ENCODE measurements around the gene SLCO4A1. TPM values are rescaled to one million over a fixed set of nuclear protein-coding genes. Genes with fewer than 3 reads are reported as not detected.

Gene SLCO4A1
- total and polyA plus RNA-seq, 2 of the 4 experiments (the other 2 are of a cell fraction), result 0.72 to 1.1 TPM

DNA sequence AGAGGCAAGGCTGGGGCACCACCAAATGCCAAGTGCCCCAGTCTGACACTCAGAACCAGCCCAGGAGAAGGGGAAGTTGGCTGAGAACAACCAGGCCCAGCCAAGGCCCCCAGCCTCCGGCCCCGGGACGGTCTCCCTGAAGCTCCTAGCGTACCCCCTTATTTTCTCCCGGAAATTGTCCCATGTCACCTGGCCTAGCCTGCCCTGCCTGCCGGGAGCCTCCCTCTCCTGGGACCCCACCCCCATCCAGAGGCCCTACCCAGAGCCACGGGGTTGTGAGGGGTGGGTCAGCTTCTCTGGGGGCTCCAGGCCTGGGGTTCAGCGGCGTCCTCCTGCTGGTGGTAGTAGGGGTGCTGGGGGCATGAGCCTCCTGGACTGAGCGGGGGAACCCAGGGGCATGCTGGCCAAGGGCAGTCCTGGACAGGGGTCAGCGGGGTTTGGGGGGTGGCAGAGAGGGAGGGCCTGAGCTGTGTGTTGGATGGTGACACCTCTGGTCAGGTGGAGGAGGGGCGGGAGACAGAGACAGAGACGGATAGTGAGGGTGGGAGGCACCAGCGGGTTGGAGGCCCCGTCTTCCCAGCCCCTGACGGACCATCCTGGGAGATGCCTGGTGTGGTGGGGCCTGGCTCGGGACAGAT, 7.9 kb upstream of the SLCO4A1 start:
- POLR2A ChIA-PET (ENCODE audit: unreplicated experiment), result no interaction called here
- no peak overlapping the region for H2BK5ac ChIP-seq (ENCODE audit: low read depth, low read length, poor library complexity, severe bottlenecking)
- no peaks in the 10 kb centered on the region for H3K9me1 ChIP-seq (ENCODE audit: insufficient read depth, low read length)
- DNase-seq (no peak), ATAC-seq (ENCODE audit: low read depth) (no peak)
- no peak overlapping the region for H2AK5ac ChIP-seq (ENCODE audit: low read depth, low read length)
- H4K8ac ChIP-seq (ENCODE audit: low read depth in 2 of 2, low read length in 2 of 2), result no peak overlapping the region
- no peak overlapping the region for H3K4me2 ChIP-seq (ENCODE audit: low read depth, low read length)
- no TSS peak for BruUV-seq (replicated peaks)
- H4K5ac ChIP-seq (ENCODE audit: low read depth, low read length), result no peak overlapping the region
- H3K79me1 ChIP-seq (ENCODE audit: low read depth in 1 of 2, low read length in 2 of 2), result no peaks in the 10 kb centered on the region
- intact Hi-C loops (cut with micrococcal nuclease) (no loop called here), in situ Hi-C loops (cut with MboI; ENCODE audit: low sequenced_read_pairs) (no loop called here), dilution Hi-C loops (cut with HindIII; ENCODE audit: low sequenced_read_pairs, unreplicated experiment) (no loop called here)
- WGBS, 2 experiments (ENCODE audit: extremely low coverage in 2 of 2, insufficient read length in 1 of 2), result 83% methylated on average over 3 of the region's 17 CpGs; no CpG with 5 or more reads in 1 of the 2 experiments
- H2BK15ac ChIP-seq (ENCODE audit: low read depth, low read length), result no peak overlapping the region
- no peaks in the 10 kb centered on the region for H4K20me1 ChIP-seq (ENCODE audit: insufficient read depth, low read length)
- TF ChIP-seq SMC3 (IDR thresholded peaks at IDR 0.05; ENCODE audit: low read depth, low read length) (no peak), ELK1 (IDR thresholded peaks at IDR 0.05; ENCODE audit: borderline replicate concordance, low read depth, low read length) (no peak), NFE2L2 (IDR thresholded peaks at IDR 0.05; ENCODE audit: low read depth, low read length) (no peak), MAFK (IDR thresholded peaks at IDR 0.05; ENCODE audit: low read depth, low read length) (no peak), CEBPB (IDR thresholded peaks at IDR 0.05; ENCODE audit: low read depth, low read length) (no peak), RCOR1 (IDR thresholded peaks at IDR 0.05; ENCODE audit: insufficient replicate concordance, low read length) (no peak), MXI1 (IDR thresholded peaks at IDR 0.05; ENCODE audit: borderline replicate concordance, low read depth, low read length) (no peak), MAZ (IDR thresholded peaks at IDR 0.05; ENCODE audit: borderline replicate concordance, low read depth, low read length) (no peak), RFX5 (IDR thresholded peaks at IDR 0.05; ENCODE audit: low read depth, low read length) (no peak), BHLHE40 (IDR thresholded peaks at IDR 0.05; ENCODE audit: low read depth, low read length) (no peak), CTCF (conservative IDR thresholded peaks at IDR 0.05; ENCODE audit: low read depth, low read length) (no peak), RAD21 (IDR thresholded peaks at IDR 0.05; ENCODE audit: low read length) (no peak), POLR2A (IDR thresholded peaks at IDR 0.05; ENCODE audit: low read depth, low read length) (no peak), FOS (IDR thresholded peaks at IDR 0.05; ENCODE audit: low read depth, low read length) (no peak), CHD1 (IDR thresholded peaks at IDR 0.05; ENCODE audit: low read depth, low read length) (no peak)
- TF ChIP-seq, protein P1, sequence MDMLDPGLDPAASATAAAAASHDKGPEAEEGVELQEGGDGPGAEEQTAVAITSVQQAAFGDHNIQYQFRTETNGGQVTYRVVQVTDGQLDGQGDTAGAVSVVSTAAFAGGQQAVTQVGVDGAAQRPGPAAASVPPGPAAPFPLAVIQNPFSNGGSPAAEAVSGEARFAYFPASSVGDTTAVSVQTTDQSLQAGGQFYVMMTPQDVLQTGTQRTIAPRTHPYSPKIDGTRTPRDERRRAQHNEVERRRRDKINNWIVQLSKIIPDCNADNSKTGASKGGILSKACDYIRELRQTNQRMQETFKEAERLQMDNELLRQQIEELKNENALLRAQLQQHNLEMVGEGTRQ (IDR thresholded peaks at IDR 0.05; ENCODE audit: low read depth, low read length), result no peak
- no peaks in the 10 kb centered on the region for H3K9me3 ChIP-seq (ENCODE audit: control insufficient read depth, insufficient read depth, low read length)
- H2BK120ac ChIP-seq (ENCODE audit: low read depth, low read length), result no peak overlapping the region
- no peaks in the 10 kb centered on the region for H3K4me1 ChIP-seq (ENCODE audit: control insufficient read depth, insufficient read depth, low read length)
- H3K23ac ChIP-seq (ENCODE audit: low read depth, low read length), result no peak overlapping the region
- H2AFZ ChIP-seq (replicated peaks; ENCODE audit: low read length, poor library complexity), result no peak overlapping the region
- no peak overlapping the region for H3K9ac ChIP-seq (ENCODE audit: low read depth, low read length)
- H3K27ac ChIP-seq (ENCODE audit: insufficient read depth, low read length), result no peak overlapping the region
- no peak overlapping the region for H2BK20ac ChIP-seq (ENCODE audit: low read depth, low read length)
- H3K4me3 ChIP-seq (ENCODE audit: insufficient read depth, low read depth, low read length), result no peak overlapping the region
- H3K27me3 ChIP-seq (ENCODE audit: control insufficient read depth, insufficient read depth, low read length), result peaks cover 77% of the 10 kb centered on the region
- no peak overlapping the region for H3K18ac ChIP-seq (ENCODE audit: low read depth, low read length)
- H3K56ac ChIP-seq (ENCODE audit: extremely low read depth, insufficient read depth, low read length), result no peak overlapping the region
- no peak overlapping the region for H3K4ac ChIP-seq (ENCODE audit: low read depth, low read length)
- no peak overlapping the region for H2AK9ac ChIP-seq (replicated peaks; ENCODE audit: low read depth, low read length, poor library complexity)
- no peak overlapping the region for H3K14ac ChIP-seq (replicated peaks; ENCODE audit: low read depth, low read length)
- no peaks in the 10 kb centered on the region for H3K36me3 ChIP-seq (ENCODE audit: control insufficient read depth, insufficient read depth, low read length)
- no peak overlapping the region for H4K91ac ChIP-seq (ENCODE audit: insufficient read depth, low read depth, low read length)
- CTCF ChIA-PET, result no interaction called here

Data from IMR-90 (cell line).